ENCODE measurements around the gene ZNF200. TPM values are rescaled to one million over a fixed set of nuclear protein-coding genes. Genes with fewer than 3 reads are reported as not detected.

The ZNF200 gene
- total and polyA plus RNA-seq, 2 of the 13 experiments (the other 11 are each of a cell fraction or from before 2014, with no cell fraction given): 3.5 to 16.5 TPM

GRCh38 chr16:3188925-3189825, 45.8 kb downstream of the ZNF200 start (continued):
- TF ChIP-seq TFDP1 (CRISPR knock-in tag; IDR thresholded peaks at IDR 0.05; ENCODE audit: borderline replicate concordance) (peak; percentile 30; the same call in 1 of the 2 replicates), KIAA2018 (CRISPR knock-in tag; IDR thresholded peaks at IDR 0.05; ENCODE audit: borderline replicate concordance) (no peak), GABPB1 (CRISPR knock-in tag; IDR thresholded peaks at IDR 0.05) (0 out of 2 replicates have a peak, but pooled peaks have one; percentile 33), ZNF781 (CRISPR knock-in tag; IDR thresholded peaks at IDR 0.05; ENCODE audit: borderline replicate concordance, not compliant biosample characterization) (peak; percentile 8), NRL (CRISPR knock-in tag; IDR thresholded peaks at IDR 0.05; ENCODE audit: borderline replicate concordance) (peak; percentile 59; the same call in 1 of the 2 replicates), ARID5B (CRISPR knock-in tag; IDR thresholded peaks at IDR 0.05) (peak; percentile 42; the same call in 1 of the 2 replicates), IRF9 (CRISPR knock-in tag; IDR thresholded peaks at IDR 0.05; ENCODE audit: borderline replicate concordance) (peak; percentile 25; the same call in 1 of the 2 replicates), AHR (CRISPR knock-in tag; IDR thresholded peaks at IDR 0.05) (no peak; the same call in 1 of the 2 replicates), ZNF263 (CRISPR knock-in tag; IDR thresholded peaks at IDR 0.05) (peak; percentile 41; the same call in 1 of the 2 replicates), DMAP1 (CRISPR knock-in tag; IDR thresholded peaks at IDR 0.05) (no peak), ZFP1 (CRISPR knock-in tag; IDR thresholded peaks at IDR 0.05) (no peak)
- TF ChIP-seq, protein P1, sequence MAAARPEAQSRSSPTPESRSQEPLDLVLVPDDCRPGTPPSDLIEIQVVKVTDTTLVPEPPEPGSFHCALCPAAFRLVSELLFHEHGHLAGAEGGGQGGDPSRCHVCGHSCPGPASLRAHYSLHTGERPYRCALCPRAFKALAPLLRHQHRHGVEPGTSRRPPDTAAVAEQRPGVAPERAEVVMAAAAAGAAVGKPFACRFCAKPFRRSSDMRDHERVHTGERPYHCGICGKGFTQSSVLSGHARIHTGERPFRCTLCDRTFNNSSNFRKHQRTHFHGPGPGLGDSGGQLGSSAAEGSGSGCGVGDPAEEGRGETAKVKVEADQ (CRISPR knock-in tag; IDR thresholded peaks at IDR 0.05; ENCODE audit: borderline replicate concordance): 0 out of 2 replicates have a peak, but pooled peaks have one; percentile 22

All from HepG2 (cell line).